Glutamatergic neuron (in vitro differentiated cells): ENCODE data around the gene CERKL. TPM values are rescaled to one million over a fixed set of nuclear protein-coding genes. Genes with fewer than 3 reads are reported as not detected.
A peak's percentile ranks its signal among the peaks of the same experiment; 100 is the strongest.

Source experiments
- DNase-seq: peaks from one replicate; pipeline ENCODE4 v3.0.0; 2022
- H3K27ac Mint-ChIP-seq: one replicate; pipeline ENCODE4 v1.8.0; 2020; ENCODE audit warnings: mild to moderate bottlenecking, mixed read lengths, inconsistent platforms; ENCODE audit not compliant: unreplicated experiment
- H3K27me3 Mint-ChIP-seq: one replicate; pipeline ENCODE4 v1.8.0; 2020; ENCODE audit warnings: mild to moderate bottlenecking, moderate library complexity, mixed read lengths, inconsistent platforms; ENCODE audit not compliant: unreplicated experiment
- H3K36me3 Mint-ChIP-seq: one replicate; pipeline ENCODE4 v1.8.0; 2020; ENCODE audit warnings: mild to moderate bottlenecking, mixed read lengths, inconsistent platforms; ENCODE audit not compliant: unreplicated experiment
- H3K4me1 Mint-ChIP-seq: one replicate; pipeline ENCODE4 v1.8.0; 2020; ENCODE audit warnings: mild to moderate bottlenecking, low read depth, mixed read lengths, inconsistent platforms; ENCODE audit not compliant: unreplicated experiment
- H3K4me3 Mint-ChIP-seq: one replicate; pipeline ENCODE4 v1.8.0; 2020; ENCODE audit warnings: mild to moderate bottlenecking, mixed read lengths, inconsistent platforms; ENCODE audit not compliant: unreplicated experiment
- H3K9me3 Mint-ChIP-seq: one replicate; pipeline ENCODE4 v1.8.0; 2020; ENCODE audit warnings: mild to moderate bottlenecking, moderate library complexity, mixed read lengths, inconsistent platforms; ENCODE audit not compliant: unreplicated experiment
- total RNA-seq: library from RNA; stranded (reverse); fragmentation: NEBNext Ultra II Directional; extraction: Animal tissue kit (Norgen Biotek cat#: 25700); gene quantifications from one replicate; pipeline ENCODE4 v1.2.1, GENCODE V29; 2021; ENCODE audit not compliant: unreplicated experiment
- TF ChIP-seq, protein P1 (sequence below): fragments of 200-600 bp; sonication (generic); IDR thresholded peaks from one replicate; pipeline ENCODE4 v1.5.0; 2021; ENCODE audit not compliant: partially characterized antibody, unreplicated experiment

Gene CERKL
- total RNA-seq, 1 donor from 2014 or later: 5.7 TPM

DNA sequence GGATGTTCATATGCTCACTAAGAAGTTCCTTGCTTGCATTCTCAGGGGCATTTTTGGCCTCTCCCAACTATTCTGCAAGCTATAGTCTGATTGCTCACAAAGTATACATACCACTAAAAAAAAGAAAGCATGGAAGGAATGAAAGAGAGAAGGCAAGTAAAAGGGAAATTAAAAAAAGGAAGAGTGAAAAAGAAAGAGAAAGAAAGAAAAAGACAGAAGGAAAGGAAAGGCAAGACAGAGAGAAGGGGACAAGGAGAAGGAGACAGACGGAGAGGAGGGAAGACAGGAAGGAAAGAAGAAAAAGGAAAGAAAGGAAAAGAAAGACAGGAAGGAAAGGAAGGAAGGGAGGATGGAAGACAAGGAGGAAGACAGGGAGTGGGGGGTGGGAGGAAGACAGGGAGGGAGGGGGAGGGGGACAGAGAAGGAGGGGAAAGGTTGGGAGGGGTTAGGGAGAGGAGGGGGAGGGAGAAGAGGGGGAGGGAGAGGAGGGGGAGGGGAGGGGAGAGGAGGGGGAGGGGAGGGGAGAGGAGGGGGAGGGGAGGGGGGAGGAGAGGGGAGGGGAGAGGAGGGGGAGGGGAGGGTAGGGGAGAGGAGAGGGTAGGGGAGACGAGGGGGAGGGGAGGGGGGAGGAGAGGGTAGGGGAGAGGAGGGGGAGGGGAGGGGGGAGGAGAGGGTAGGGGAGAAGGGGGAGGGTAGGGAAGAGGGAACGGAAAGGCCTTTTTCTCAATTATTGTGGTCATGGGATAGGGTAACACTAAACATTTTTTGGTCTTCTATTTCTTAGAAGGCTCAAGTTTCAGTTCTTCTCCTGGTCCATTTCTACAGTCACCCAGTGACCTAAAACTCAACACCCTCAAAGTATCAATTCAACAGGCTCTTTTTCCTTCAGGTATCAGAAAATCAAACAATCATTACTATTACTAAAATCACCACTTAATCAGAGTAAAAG lies 50.7 kb downstream of the CERKL start:
- peaks cover 26% of the 10 kb centered on the region for H3K4me1 Mint-ChIP-seq
- H3K36me3 Mint-ChIP-seq: peaks cover 5% of the 10 kb centered on the region
- H3K27me3 Mint-ChIP-seq: no peaks in the 10 kb centered on the region
- no peak overlapping the region for H3K27ac Mint-ChIP-seq
- peak overlapping the region; percentile 35 for H3K4me3 Mint-ChIP-seq
- H3K9me3 Mint-ChIP-seq: peaks cover 11% of the 10 kb centered on the region
- no peak for DNase-seq
- TF ChIP-seq, protein P1, sequence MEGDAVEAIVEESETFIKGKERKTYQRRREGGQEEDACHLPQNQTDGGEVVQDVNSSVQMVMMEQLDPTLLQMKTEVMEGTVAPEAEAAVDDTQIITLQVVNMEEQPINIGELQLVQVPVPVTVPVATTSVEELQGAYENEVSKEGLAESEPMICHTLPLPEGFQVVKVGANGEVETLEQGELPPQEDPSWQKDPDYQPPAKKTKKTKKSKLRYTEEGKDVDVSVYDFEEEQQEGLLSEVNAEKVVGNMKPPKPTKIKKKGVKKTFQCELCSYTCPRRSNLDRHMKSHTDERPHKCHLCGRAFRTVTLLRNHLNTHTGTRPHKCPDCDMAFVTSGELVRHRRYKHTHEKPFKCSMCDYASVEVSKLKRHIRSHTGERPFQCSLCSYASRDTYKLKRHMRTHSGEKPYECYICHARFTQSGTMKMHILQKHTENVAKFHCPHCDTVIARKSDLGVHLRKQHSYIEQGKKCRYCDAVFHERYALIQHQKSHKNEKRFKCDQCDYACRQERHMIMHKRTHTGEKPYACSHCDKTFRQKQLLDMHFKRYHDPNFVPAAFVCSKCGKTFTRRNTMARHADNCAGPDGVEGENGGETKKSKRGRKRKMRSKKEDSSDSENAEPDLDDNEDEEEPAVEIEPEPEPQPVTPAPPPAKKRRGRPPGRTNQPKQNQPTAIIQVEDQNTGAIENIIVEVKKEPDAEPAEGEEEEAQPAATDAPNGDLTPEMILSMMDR: no peak

DNA sequence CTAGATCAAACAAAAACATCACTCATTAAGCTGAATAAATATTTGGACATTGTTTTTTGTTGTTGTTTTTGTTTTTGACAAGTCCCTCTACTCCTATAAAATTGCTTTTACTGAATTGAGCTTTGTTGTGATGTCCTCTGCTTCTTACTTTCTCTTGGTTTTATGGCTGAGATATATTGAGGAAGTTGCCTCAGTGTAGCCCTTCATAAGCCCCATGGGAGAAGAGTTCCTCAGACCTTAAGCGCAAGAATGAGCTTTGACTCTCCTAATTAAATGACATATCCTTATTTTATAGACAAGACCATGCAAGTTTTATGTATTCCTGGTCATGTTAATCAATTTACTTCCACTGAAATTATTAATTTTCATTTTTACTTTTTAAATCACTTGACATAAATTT lies 54.9 kb downstream of the CERKL start:
- no peak overlapping the region for H3K4me3 Mint-ChIP-seq
- H3K27me3 Mint-ChIP-seq: no peaks in the 10 kb centered on the region

DNA sequence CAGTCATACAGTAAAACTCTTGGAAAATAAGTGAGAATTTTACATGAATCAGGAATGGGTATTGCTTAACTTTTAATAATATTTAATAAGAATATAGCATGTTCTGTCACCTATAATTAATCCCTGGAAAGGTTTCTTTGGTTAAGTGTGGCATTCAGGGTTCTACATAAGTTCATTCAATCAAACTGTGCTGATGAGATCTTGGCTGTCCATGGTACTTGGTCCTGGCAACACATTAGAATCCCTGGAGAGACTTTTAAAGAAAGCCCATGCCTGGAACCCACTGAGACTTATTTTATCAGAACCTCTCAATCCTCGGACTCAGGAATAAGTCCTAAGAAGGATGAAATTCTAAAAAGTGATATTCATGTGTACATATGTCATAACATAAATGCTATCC lies 60.3 kb downstream of the CERKL start:
- peaks cover 18% of the 10 kb centered on the region for H3K4me1 Mint-ChIP-seq
- H3K27ac Mint-ChIP-seq: peak overlapping the region; percentile 84
- no peak overlapping the region for H3K4me3 Mint-ChIP-seq
- TF ChIP-seq, protein P1: no peak
- DNase-seq: no peak
- H3K27me3 Mint-ChIP-seq: no peaks in the 10 kb centered on the region
- peaks cover 5% of the 10 kb centered on the region for H3K9me3 Mint-ChIP-seq
- H3K36me3 Mint-ChIP-seq: peaks cover 4% of the 10 kb centered on the region

More for the DNA sequence above, 54.9 kb downstream of the CERKL start:
- peaks cover 9% of the 10 kb centered on the region for H3K36me3 Mint-ChIP-seq
- no peak overlapping the region for H3K27ac Mint-ChIP-seq
- TF ChIP-seq, protein P1: no peak
- no peak for DNase-seq
- H3K9me3 Mint-ChIP-seq: peaks cover 15% of the 10 kb centered on the region
- peaks cover 27% of the 10 kb centered on the region for H3K4me1 Mint-ChIP-seq

GRCh38 chr2:181594322-181594721 lies 62.6 kb downstream of the CERKL start:
- TF ChIP-seq, protein P1: no peak
- Mint-ChIP-seq H3K27ac (peak overlapping the region; percentile 76), H3K27me3 (no peaks in the 10 kb centered on the region), H3K4me1 (peaks cover 18% of the 10 kb centered on the region), H3K4me3 (no peak overlapping the region), H3K9me3 (peaks cover 5% of the 10 kb centered on the region), H3K36me3 (peaks cover 4% of the 10 kb centered on the region)
- DNase-seq: no peak

GRCh38 chr2:181589779-181590178 lies 67.1 kb downstream of the CERKL start:
- peaks cover 3% of the 10 kb centered on the region for H3K27me3 Mint-ChIP-seq
- H3K27ac Mint-ChIP-seq: no peak overlapping the region
- H3K4me3 Mint-ChIP-seq: no peak overlapping the region
- no peaks in the 10 kb centered on the region for H3K36me3 Mint-ChIP-seq
- H3K4me1 Mint-ChIP-seq: peaks cover 33% of the 10 kb centered on the region
- H3K9me3 Mint-ChIP-seq: no peaks in the 10 kb centered on the region
- TF ChIP-seq, protein P1: no peak
- DNase-seq: no peak
